ENCODE data around the gene ABHD1.
"Not testable (repeated sequence)": the region's sequence is repeated elsewhere in the genome, so short reads cannot be mapped to it uniquely, and the experiment has no call there.

ABHD1 gene

GRCh38 chr2:27159271-27159670 lies 35.7 kb downstream of the ABHD1 start:
- in situ Hi-C loops (cut with HindIII; ENCODE audit: low sequenced_read_pairs) = no loop called here

GRCh38 chr2:27160191-27160590 lies 36.6 kb downstream of the ABHD1 start:
- in situ Hi-C loops (cut with HindIII; ENCODE audit: low sequenced_read_pairs) = no loop called here

GRCh38 chr2:27162151-27163121 lies 38.8 kb downstream of the ABHD1 start:
- in situ Hi-C loops (cut with HindIII; ENCODE audit: low sequenced_read_pairs) = no loop called here

GRCh38 chr2:27164960-27165763 lies 41.5 kb downstream of the ABHD1 start:
- in situ Hi-C loops (cut with HindIII; ENCODE audit: low sequenced_read_pairs) = loop anchor here (5.0 kb wide), 2 partner anchors 38 to 82 kb away; no protein-coding TSS in a partner anchor

GRCh38 chr2:27170581-27171337 lies 47.1 kb downstream of the ABHD1 start:
- in situ Hi-C loops (cut with HindIII; ENCODE audit: low sequenced_read_pairs) = no loop called here

- in situ Hi-C loops (cut with HindIII; ENCODE audit: low sequenced_read_pairs) = no loop called here
These were observed 47.8 kb downstream of the ABHD1 start for GRCh38 chr2:27171351-27171848.

GRCh38 chr2:27174638-27175037 lies 51.0 kb downstream of the ABHD1 start:
- in situ Hi-C loops (cut with HindIII; ENCODE audit: low sequenced_read_pairs) = no loop called here

- in situ Hi-C loops (cut with HindIII; ENCODE audit: low sequenced_read_pairs) = no loop called here
These were observed 51.7 kb downstream of the ABHD1 start for GRCh38 chr2:27175330-27175729.

- in situ Hi-C loops (cut with HindIII; ENCODE audit: low sequenced_read_pairs) = not testable (repeated sequence)
These were observed 52.2 kb downstream of the ABHD1 start for GRCh38 chr2:27175781-27176180.

GRCh38 chr2:27177441-27178351 lies 54.1 kb downstream of the ABHD1 start:
- in situ Hi-C loops (cut with HindIII; ENCODE audit: low sequenced_read_pairs) = no loop called here

- in situ Hi-C loops (cut with HindIII; ENCODE audit: low sequenced_read_pairs) = no loop called here
These were observed 54.9 kb downstream of the ABHD1 start for GRCh38 chr2:27178469-27178868.

- in situ Hi-C loops (cut with HindIII; ENCODE audit: low sequenced_read_pairs) = no loop called here
These were observed 55.9 kb downstream of the ABHD1 start for GRCh38 chr2:27179344-27180000.

All from endothelial cell of hepatic sinusoid (primary cell).